Left lung (tissue), 10 donors: Measurements from ENCODE around the gene JPH2. TPM values are rescaled to one million over a fixed set of nuclear protein-coding genes. Genes with fewer than 3 reads are reported as not detected.

Source experiments
- ATAC-seq: fragments of 200-7000 bp; cut with Tn5 transposase; one replicate; pipeline ENCODE4 v1.9.1; 2020; ENCODE audit warnings: moderate library complexity
- DNase-seq, 4 donors: peaks; one replicate each; pipeline ENCODE4 v3.0.0-alpha.2; 2013 to 2020
- H3K27ac ChIP-seq, 2 donors: fragments of 200-600 bp; sonication (generic) in 1 of 2; one replicate each; pipeline versions ENCODE4 v1.5.0 to v1.8.0; 2020 to 2021
- H3K27me3 ChIP-seq, 2 donors: fragments of 200-600 bp; sonication (generic) in 1 of 2; one replicate each; pipeline versions ENCODE4 v1.5.0 to v1.8.0; 2020 to 2021
- H3K36me3 ChIP-seq, 2 donors: fragments of 200-600 bp; sonication (generic) in 1 of 2; one replicate each; pipeline versions ENCODE4 v1.5.0 to v1.8.0; 2020 to 2021
- H3K4me1 ChIP-seq, 2 donors: fragments of 200-600 bp; one replicate each; pipeline ENCODE4 v1.8.0; 2021
- H3K4me3 ChIP-seq, 2 donors: fragments of 200-600 bp; sonication (generic) in 1 of 2; one replicate each; pipeline versions ENCODE4 v1.5.0 to v1.8.0; 2020 to 2021; ENCODE audit warnings: mild to moderate bottlenecking in 1 of 2
- H3K9me3 ChIP-seq, 2 donors: fragments of 200-600 bp; sonication (generic) in 1 of 2; one replicate each; pipeline versions ENCODE4 v1.5.0 to v1.8.0; 2020 to 2021
- CTCF ChIP-seq, 2 donors: fragments of 200-600 bp; sonication (generic) in 1 of 2; IDR thresholded peaks; one replicate each; pipeline versions ENCODE4 v1.5.0 to v1.8.0; 2021; ENCODE audit warnings: antibody characterized with exemption in 2 of 2
- intact Hi-C, 2 donors: fragments of 100-400 bp; cut with DNase I; formaldehyde crosslinking; loops; one replicate each; pipeline versions ENCODE4 v1.11.2 to v1.14.2; 2022
- polyA plus RNA-seq, 6 donors: library from polyadenylated mRNA; unstranded; fragments of 120-200 nt; gene quantifications; one replicate each; pipeline ENCODE4 v1.2.1, GENCODE V29; 2013; ENCODE audit not compliant: insufficient read length in 6 of 6
- total RNA-seq, 2 donors: library from RNA; stranded (reverse); fragmentation: NEBNext Ultra II Directional; extraction: Animal tissue kit (Norgen Biotek cat#: 25700); gene quantifications; one replicate each; pipeline ENCODE4 v1.2.1, GENCODE V29; 2021
- donor health status: DM: no; HTN: yes; CAD: no.
- donor health status: DM: no; HTN: no; CAD: no.

The JPH2 gene
- total and polyA plus RNA-seq, 8 donors = 0.83 to 7.4 (median 1.4) TPM

- intact Hi-C loops = no loop called here
- Histone ChIP-seq H3K27ac (no peak overlapping the region), H3K4me1 (no peaks in the 10 kb centered on the region), H3K9me3 (no peaks in the 10 kb centered on the region), H3K36me3 (no peaks in the 10 kb centered on the region), H3K4me3 (no peak overlapping the region), H3K27me3 (peaks cover 0 to 42% of the 10 kb centered on the region in 2 donors)
- no peak for TF ChIP-seq CTCF (IDR thresholded peaks at IDR 0.05)
- ATAC-seq (no peak), DNase-seq (no peak)
These were observed 60.5 kb downstream of the JPH2 start for GRCh38 chr20:44126445-44126844.

- ATAC-seq (no peak), DNase-seq (no peak)
- TF ChIP-seq CTCF (IDR thresholded peaks at IDR 0.05) = no peak
- H3K36me3 ChIP-seq = no peaks in the 10 kb centered on the region
- intact Hi-C loops = no loop called here
- no peak overlapping the region for H3K4me3 ChIP-seq
- H3K4me1 ChIP-seq = no peaks in the 10 kb centered on the region
- H3K27ac ChIP-seq = no peak overlapping the region
- peaks cover 0 to 42% of the 10 kb centered on the region in 2 donors for H3K27me3 ChIP-seq
- no peaks in the 10 kb centered on the region for H3K9me3 ChIP-seq
These were observed 61.5 kb downstream of the JPH2 start for GRCh38 chr20:44125332-44126127.

- DNase-seq (no peak), ATAC-seq (no peak)
- Histone ChIP-seq H3K4me1 (no peaks in the 10 kb centered on the region), H3K27ac (no peak overlapping the region), H3K9me3 (no peaks in the 10 kb centered on the region), H3K4me3 (no peak overlapping the region), H3K36me3 (no peaks in the 10 kb centered on the region), H3K27me3 (peaks cover 0 to 42% of the 10 kb centered on the region in 2 donors)
- intact Hi-C loops = no loop called here
- TF ChIP-seq CTCF (IDR thresholded peaks at IDR 0.05) = no peak
These were observed 63.0 kb downstream of the JPH2 start for GRCh38 chr20:44123874-44124535.

GRCh38 chr20:44123251-44123650, 63.7 kb downstream of the JPH2 start:
- H3K27ac ChIP-seq = no peak overlapping the region
- no peak for ATAC-seq

More at GRCh38 chr20:44123251-44123650, 63.7 kb downstream of the JPH2 start:
- no peak for TF ChIP-seq CTCF (IDR thresholded peaks at IDR 0.05)
- no peaks in the 10 kb centered on the region for H3K36me3 ChIP-seq
- no peaks in the 10 kb centered on the region for H3K4me1 ChIP-seq
- no peak overlapping the region for H3K4me3 ChIP-seq
- DNase-seq = no peak
- intact Hi-C loops = no loop called here
- peaks cover 0 to 42% of the 10 kb centered on the region in 2 donors for H3K27me3 ChIP-seq
- H3K9me3 ChIP-seq = no peaks in the 10 kb centered on the region
